ENCODE results near the gene NCOR1. TPM values are rescaled to one million over a fixed set of nuclear protein-coding genes. Genes with fewer than 3 reads are reported as not detected.

Gene NCOR1
- total and polyA plus RNA-seq, 10 of the 15 experiments (the other 5 are each of a cell fraction or from before 2014, with no cell fraction given) = 34.5 to 135 (median 82.9) TPM

GRCh38 chr17:16074423-16074822 lies 140.9 kb downstream of the NCOR1 start (continued):
- TF ChIP-seq BRCA1 (IDR thresholded peaks at IDR 0.05; ENCODE audit: low read depth, low read length) = no peak
- TF ChIP-seq USF1 (IDR thresholded peaks at IDR 0.05; ENCODE audit: borderline replicate concordance, extremely low read length, insufficient read depth, low read depth, low read length) = no peak
- TF ChIP-seq EED (IDR thresholded peaks at IDR 0.05; ENCODE audit: low read depth) = no peak
- TF ChIP-seq NBN (IDR thresholded peaks at IDR 0.05) = no peak
- no peak for TF ChIP-seq CBFB (IDR thresholded peaks at IDR 0.05; ENCODE audit: low read depth)
- TF ChIP-seq YY1 (IDR thresholded peaks at IDR 0.05; ENCODE audit: low read depth, low read length) = no peak
- TF ChIP-seq RELA (IDR thresholded peaks at IDR 0.05; ENCODE audit: borderline replicate concordance, partially characterized antibody) = no peak
- TF ChIP-seq NFYA (IDR thresholded peaks at IDR 0.05; ENCODE audit: borderline replicate concordance, low read depth, low read length) = no peak
- no peak for TF ChIP-seq MTA2 (IDR thresholded peaks at IDR 0.05; ENCODE audit: low read depth)
- no peak for TF ChIP-seq NFXL1 (IDR thresholded peaks at IDR 0.05; ENCODE audit: borderline replicate concordance)

GRCh38 chr17:16073845-16074244 lies 141.5 kb downstream of the NCOR1 start:
- no TSS peak for BruUV-seq (replicated peaks)
- ChIA-PET RAD21 (ENCODE audit: unreplicated experiment) (no interaction called here), POLR2A (no interaction called here), SMC1A (ENCODE audit: uncharacterized antibody, unreplicated experiment) (interaction anchor here (1.0 to 2.4 kb wide), 4 partner anchors 11 to 48 kb away, joined by 3 to 8 read pairs (median 4); no protein-coding TSS in a partner anchor), CTCF (no interaction called here)
- H3K27ac ChIP-seq (ENCODE audit: control insufficient read depth, insufficient read depth) = no peak overlapping the region
- intact Hi-C loops (cut with micrococcal nuclease; ENCODE audit: unreplicated experiment) (no loop called here), in situ Hi-C loops (cut with MboI) (no loop called here)
- H3K36me3 ChIP-seq (ENCODE audit: control insufficient read depth in 2 of 2, insufficient read depth in 2 of 2, low read length in 1 of 2) = peaks cover 5 to 33% of the 10 kb centered on the region in 2 experiments
- no peak overlapping the region for H2AFZ ChIP-seq (ENCODE audit: control insufficient read depth, low read depth, low read length)
- H3K27me3 ChIP-seq (replicated peaks in 1 of 2; ENCODE audit: control insufficient read depth in 2 of 2, insufficient read depth in 2 of 2, low read length in 1 of 2) = no peaks in the 10 kb centered on the region
- no peak for DNase-seq (ENCODE audit: low read depth, low spot score)
- no peaks in the 10 kb centered on the region for H3K79me2 ChIP-seq (ENCODE audit: control insufficient read depth, insufficient read depth, low read length)
- no peak overlapping the region for H3K9ac ChIP-seq (ENCODE audit: control insufficient read depth, insufficient read depth, low read length)
- WGBS (ENCODE audit: insufficient coverage, insufficient replicate concordance, low lambda C conversion rate, missing lambda C conversion rate) = 100% methylated on average over 4 of the region's 4 CpGs
- H3K4me3 ChIP-seq = no peak overlapping the region
- ATAC-seq = no peak
- no peak for FAIRE-seq
- H3K4me2 ChIP-seq (ENCODE audit: control insufficient read depth, insufficient read depth) = no peak overlapping the region
- no peaks in the 10 kb centered on the region for H3K9me3 ChIP-seq (replicated peaks; ENCODE audit: control insufficient read depth, insufficient read depth, low read length)
- H3K4me1 ChIP-seq (ENCODE audit: control insufficient read depth, insufficient read depth, low read length) = no peaks in the 10 kb centered on the region
- no peaks in the 10 kb centered on the region for H4K20me1 ChIP-seq (ENCODE audit: control insufficient read depth, insufficient read depth)
- TF ChIP-seq ZBTB11 (CRISPR knock-in tag; IDR thresholded peaks at IDR 0.05) (no peak), SREBF1 (IDR thresholded peaks at IDR 0.05; ENCODE audit: low read length) (no peak), RUNX3 (IDR thresholded peaks at IDR 0.05; ENCODE audit: low read length) (no peak), IRF5 (IDR thresholded peaks at IDR 0.05; ENCODE audit: borderline replicate concordance) (no peak), EP300 (IDR thresholded peaks at IDR 0.05; ENCODE audit: borderline replicate concordance in 1 of 2, control insufficient read depth in 1 of 2, low read depth in 2 of 2, low read length in 2 of 2) (no peak), SMAD1 (IDR thresholded peaks at IDR 0.05; ENCODE audit: low read depth, partially characterized antibody) (no peak), SIN3A (IDR thresholded peaks at IDR 0.05; ENCODE audit: low read depth, low read length) (no peak), MLLT1 (IDR thresholded peaks at IDR 0.05) (no peak)

All from GM12878 (cell line).